MM.1S (cell line): ENCODE measurements around the gene ATP8B3.

Experiments
- CTCF ChIP-seq: fragments of 300-600 bp; sonication (generic); IDR thresholded peaks from 2 replicates; pipeline ENCODE4 v1.5.1; 2016; ENCODE audit warnings: antibody characterized with exemption, low read length, mixed read lengths
- EZH2 ChIP-seq: fragments of 300-600 bp; sonication (generic); optimal IDR thresholded peaks from 2 replicates; pipeline ENCODE3; 2017; ENCODE audit warnings: low read depth, mild to moderate bottlenecking, antibody characterized with exemption, low read length, mixed read lengths
- EZH2phosphoT487 ChIP-seq: fragments of 300-600 bp; sonication (generic); IDR thresholded peaks from 2 replicates; pipeline ENCODE4 v1.6.1; 2018; ENCODE audit warnings: antibody characterized with exemption, low read length

- no peak for TF ChIP-seq CTCF
- no peak for TF ChIP-seq EZH2
- TF ChIP-seq EZH2phosphoT487: no peak
Observed at GRCh38 chr19:1856698-1857603, 44.9 kb upstream of the ATP8B3 start.
